Measurements from ENCODE around the gene ID1.

Gene ID1, protein sequence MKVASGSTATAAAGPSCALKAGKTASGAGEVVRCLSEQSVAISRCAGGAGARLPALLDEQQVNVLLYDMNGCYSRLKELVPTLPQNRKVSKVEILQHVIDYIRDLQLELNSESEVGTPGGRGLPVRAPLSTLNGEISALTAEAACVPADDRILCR

DNA sequence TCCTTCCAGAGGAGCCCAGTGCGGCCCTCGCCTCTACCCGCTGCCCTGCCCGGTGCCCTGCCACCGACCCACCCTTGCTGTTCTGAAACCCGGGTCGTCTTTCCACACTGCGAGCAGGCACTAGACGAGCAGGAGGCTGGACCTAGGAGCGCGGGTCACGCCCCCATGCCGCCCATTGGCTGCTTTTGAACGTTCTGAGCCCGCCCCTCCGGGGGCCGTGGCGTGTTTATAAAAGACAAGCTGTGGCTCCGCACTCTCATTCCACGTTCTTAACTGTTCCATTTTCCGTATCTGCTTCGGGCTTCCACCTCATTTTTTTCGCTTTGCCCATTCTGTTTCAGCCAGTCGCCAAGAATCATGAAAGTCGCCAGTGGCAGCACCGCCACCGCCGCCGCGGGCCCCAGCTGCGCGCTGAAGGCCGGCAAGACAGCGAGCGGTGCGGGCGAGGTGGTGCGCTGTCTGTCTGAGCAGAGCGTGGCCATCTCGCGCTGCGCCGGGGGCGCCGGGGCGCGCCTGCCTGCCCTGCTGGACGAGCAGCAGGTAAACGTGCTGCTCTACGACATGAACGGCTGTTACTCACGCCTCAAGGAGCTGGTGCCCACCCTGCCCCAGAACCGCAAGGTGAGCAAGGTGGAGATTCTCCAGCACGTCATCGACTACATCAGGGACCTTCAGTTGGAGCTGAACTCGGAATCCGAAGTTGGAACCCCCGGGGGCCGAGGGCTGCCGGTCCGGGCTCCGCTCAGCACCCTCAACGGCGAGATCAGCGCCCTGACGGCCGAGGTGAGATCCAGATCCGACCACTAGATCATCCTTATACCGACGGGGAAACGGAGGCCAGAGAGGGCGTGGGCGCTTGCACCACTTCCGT lies at the start of gene ID1:
ID1 (plus strand) TSS at position 259 of the 871 bp plus-strand sequence; CDS start at position 358, 99 bp downstream.
- peak; percentile 91 for DNase-seq (ENCODE audit: low read depth)

DNA sequence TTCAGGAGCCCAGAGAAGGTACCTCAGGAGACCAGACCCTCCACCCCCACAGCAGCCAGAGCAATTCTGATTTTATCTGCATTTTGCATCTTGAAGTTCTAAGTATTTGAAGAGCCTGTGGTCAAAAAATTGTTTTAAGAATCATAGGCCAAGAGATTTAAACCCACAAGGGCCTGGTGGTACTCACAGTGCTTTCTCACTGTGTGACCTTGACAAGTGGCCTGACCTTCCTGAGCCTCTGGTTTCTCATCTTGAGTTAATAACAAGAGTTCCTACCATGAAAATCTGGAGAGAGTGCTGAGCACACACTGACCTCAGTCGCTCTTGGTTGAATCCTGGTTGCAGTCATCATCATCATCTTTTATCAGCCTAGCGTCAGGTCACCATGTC lies 45.4 kb upstream of the ID1 start:
- no peak for DNase-seq (ENCODE audit: low read depth)

DNA sequence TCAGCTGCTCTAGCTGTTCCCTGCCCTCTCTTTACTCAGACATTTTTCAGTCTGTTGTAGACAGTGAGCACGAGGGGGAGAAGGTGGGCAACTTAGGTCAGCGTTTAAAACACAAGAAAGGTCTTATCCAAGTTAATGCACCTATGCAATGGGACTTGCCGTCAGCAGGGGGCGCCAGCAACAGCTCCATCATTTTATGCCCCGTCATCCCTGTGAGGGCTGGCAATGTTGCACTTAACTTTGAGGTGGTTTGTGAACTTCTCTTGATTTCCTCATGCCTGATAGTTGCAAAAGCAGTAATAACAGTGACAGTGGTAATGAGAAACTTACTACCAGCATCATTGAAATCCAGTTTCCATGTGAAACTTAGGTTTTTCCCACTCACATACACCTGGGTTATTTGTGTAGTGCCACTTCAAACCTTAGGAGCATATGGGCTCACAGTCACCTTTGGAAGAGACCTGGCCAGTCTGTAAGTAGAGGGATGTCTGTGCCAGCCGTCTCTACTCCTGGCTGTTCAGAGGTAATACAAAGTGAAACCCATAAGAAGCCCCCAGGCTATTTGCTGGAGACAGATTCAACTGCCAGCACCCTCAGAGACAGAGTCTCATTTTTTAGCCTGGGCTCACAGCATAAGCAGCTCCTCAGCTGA lies 44.9 kb upstream of the ID1 start:
- DNase-seq (ENCODE audit: low read depth): peak; percentile 80

DNA sequence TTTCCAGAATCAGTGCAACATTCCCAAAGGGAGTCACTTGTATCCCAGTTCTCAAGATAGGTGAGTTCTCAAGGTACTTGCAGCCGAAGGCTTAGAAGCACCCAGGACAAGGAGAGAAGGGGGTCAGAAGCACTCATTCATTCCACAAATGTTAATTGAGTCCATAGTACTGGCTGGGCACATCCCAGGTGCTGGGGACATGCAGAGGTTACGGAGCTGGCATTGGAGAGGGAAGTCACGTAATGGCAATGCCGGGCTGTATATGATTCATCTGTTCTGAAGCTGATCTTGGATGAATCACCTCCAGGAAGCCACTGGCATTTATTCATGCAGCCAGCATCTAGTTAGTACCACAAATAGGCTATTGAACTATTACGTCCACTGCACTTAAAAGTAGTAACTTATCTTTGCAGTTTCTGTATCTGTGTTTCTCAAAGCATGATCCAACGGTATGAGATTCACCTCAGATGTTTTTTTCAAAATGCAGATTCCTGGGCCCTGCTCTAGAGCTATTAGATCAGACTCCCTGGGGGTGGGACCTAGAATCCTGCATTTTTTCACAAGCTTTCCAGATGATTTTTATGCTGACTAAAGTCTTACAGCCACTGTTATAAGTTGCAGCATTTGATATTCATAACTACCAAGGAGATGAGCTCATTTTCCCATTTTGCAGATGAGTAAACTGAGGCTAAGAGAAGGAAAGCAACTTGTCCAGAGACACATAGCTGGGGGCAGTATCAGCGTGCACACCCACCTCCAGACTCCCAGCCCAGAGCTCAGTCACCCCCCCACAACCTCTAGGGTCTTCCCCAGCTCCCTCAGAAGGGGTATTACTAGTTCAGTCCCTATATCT lies 44.1 kb upstream of the ID1 start:
- DNase-seq (ENCODE audit: low read depth): peak; percentile 90

DNA sequence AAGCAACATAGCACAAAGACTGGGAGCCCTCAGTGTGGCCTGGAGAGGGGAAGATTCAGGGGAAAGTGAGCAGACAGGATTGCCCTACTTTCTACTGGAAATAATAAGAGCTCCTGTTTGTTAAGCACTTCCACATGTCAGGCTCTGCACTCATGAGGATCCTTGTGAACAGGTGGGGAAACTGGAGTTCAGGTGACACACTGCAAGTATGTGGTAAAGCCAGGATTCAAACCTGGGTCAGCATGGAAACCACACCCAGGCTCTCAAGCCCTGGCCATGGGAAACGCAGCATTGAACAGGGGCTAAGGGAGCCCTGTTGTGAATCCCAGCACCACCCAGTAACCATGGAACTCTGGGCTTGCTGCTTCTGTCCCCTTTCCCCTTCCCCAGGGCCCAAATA lies 42.8 kb upstream of the ID1 start:
- no peak for DNase-seq (ENCODE audit: low read depth)

DNA sequence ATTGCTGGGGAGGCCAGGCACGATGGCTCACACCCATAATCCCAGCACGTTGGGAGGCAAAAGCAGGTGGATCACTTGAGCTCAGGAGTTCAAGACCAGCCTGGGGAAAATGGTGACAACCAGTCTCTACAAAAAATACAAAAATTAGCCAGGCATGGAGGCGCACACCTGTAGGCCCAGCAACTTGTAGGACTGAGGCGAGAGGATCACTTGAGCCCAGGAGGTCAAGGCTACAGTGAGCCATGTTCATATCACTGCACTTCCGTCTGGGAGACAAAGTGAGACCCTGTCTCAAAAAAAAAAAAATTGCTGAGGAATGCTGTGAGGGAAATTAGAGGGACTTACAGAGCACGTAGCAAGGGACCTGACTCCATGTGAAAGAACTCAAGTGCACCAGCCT lies 40.8 kb upstream of the ID1 start:
- no peak for DNase-seq (ENCODE audit: low read depth)

DNA sequence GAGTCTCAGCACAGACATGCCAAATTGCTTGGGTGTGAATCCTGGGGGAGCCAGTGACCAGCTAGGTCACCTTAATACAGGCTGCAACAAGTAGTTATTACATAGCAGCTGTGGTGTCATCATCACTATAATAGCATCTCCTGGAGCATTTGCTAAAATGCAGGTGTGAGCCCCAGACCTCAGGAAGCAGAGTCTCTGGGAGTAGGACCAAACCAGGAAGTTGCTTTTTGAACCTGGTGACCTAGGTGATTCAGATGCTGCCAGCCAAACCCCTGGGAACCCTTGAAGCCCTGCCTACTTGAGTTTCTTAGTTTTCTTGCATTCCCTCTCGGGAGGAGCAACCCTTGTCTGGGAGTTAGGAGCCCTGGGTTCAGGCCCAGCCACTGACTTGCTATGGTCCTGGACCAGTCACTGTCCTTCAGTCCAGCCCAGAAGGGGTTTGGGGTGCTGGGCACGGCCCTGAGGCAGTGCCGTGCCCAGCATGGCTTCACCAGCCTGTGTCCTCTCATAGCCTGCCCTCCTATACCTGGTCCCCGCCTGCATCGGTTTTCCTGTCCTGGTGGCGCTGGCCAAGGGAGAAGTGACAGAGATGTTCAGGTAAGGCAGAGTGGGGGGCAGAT lies 39.3 kb upstream of the ID1 start:
- DNase-seq (ENCODE audit: low read depth): no peak

DNA sequence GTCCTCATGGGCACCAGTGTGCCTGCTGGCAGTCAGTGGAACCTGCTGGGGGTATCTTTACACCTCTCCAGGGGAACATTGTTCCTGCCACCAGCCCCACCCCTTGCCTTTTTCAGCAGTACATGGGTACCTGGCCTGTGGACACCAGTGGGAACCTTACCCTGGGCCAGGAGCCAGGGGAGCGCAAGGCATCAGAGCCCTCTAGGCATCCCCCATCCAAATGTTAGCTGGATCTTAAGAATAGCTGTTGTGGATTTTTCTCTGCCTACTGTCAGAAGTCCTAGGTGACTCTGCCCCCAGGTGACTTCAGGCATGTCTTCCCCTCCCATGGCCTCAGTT lies 38.8 kb upstream of the ID1 start:
- DNase-seq (ENCODE audit: low read depth): no peak

DNA sequence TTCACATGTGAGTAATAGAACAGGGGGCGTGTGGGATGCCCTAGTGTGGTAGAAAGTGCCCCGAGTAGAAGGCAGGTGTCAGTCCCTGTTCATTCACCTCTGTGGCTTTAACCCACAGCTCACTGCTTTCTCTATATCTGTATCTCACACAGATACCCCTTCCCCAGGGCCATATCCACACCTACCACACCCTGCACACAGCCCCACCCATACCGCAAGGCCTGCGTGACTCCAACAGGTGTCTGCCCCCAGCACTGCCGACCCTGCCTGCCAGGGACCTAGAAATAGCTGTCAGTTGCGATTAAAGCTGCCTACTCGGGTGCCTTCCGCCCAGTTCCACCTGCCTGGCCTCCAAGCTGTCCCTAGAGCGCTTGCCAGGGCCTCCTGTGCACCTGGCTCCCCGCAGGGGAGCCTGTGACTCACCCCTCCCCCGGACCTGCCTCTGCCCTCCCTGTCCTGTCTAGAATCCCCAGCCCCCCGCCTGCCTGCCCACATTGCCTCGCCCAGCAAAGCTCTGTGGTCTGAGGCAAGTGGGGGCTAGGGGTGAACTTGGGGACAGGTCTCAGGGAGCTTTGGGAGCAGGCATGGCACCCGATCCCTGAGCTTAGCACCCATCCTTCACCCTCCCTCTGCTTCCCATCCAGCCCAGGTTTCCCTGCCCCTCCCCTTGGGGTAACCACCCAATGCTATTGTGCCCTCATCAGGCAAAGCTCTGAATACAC lies 38.3 kb upstream of the ID1 start:
- no peak for DNase-seq (ENCODE audit: low read depth)

DNA sequence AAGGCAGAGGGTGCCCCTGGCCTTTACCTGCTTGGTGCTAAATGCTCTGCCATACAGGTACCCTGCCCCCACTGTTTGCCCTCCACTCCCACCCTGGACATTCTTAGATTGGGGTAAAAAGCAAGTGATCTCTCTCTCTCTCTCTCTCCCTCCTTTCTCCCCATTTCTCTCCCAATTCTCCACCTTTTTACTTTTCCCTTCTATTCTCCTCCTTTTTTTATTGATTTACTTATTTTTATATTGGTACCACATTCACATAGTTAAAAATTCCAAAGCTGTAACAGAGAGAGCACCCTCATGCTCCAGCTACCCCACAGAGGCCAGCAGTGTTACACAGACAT lies 37.7 kb upstream of the ID1 start:
- no peak for DNase-seq (ENCODE audit: low read depth)

DNA sequence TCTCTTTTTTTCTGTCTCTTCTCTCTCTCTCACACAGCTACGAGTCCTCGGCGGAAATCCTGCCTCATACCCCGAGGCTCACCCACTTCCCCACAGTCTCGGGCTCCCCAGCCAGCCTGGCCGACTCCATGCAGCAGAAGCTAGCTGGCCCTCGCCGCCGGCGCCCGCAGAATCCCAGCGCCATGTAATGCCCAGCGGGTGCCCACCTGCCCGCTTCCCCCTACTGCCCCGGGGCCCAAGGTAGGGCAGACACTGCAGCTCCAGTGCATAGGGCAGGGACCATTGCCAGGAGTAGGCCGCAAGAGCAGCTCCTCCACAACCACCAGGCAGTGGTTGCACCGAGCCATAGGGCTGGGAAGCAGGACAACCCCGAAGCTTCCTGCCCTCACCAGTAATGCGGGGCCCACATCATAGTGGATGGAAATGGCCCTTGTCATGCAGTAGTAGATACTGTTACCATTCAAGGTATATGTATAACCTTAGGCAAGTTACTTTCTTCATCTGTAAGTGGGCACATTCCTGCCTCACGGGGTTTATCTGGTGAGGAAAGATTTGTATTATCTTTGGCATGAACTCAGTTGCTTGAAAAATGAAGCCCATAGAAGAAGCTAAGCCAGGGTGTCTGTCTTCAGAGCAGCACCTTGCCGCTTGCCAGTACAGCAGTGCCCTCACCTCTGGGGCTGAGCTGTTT lies 36.9 kb upstream of the ID1 start:
- no peak for DNase-seq (ENCODE audit: low read depth)

DNA sequence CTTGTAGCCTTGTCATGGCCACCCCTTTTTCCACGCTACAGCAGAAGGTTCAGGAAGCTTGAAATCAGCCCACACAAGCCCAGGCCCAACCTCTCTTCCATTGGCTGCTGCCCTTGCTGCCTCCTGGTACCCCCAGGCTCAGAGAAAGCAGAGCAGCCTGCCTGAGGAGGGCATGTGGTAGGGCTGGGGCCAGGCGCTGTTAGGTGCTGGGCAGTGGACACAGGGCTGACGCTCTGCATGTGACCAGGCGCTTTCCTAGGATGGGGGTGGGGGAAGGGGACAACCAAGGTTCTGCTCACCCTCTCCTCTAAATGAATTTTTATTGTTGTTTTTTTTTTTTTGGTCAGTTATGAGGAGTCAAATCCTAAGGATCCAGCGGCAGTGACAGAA lies 36.3 kb upstream of the ID1 start:
- no peak for DNase-seq (ENCODE audit: low read depth)

DNA sequence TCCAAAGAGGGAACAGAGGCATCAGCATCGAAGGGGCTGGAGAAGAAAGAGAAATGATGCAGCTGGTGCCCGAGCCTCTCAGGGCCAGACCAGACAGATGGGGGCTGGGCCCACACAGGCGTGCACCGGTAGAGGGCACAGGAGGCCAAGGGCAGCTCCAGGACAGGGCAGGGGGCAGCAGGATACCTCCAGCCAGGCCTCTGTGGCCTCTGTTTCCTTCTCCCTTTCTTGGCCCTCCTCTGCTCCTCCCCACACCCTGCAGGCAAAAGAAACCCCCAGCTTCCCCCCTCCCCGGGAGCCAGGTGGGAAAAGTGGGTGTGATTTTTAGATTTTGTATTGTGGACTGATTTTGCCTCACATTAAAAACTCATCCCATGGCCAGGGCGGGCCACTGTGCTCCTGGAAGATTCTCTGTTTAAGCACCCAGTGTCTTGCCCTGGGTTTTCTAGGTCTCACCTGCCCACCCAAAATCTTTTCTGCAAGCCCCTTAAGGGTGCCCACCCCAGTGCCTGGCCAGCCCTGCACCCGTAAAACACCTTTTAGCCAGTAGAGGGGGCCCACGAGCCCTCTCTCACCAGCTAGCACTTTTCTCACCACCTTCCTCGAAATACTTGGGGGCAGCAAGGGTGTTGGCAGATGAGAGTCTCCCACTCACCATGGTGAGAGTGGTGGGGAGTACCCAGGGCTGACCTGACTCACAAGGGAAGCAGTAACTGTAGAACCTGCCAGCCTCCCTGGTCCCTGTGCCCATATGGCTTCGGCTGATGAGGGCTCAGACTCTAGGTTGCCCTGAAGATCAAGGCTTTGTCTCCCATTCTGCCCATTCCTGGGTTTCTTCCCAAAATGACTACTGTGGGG lies 35.7 kb upstream of the ID1 start:
- no peak for DNase-seq (ENCODE audit: low read depth)

DNA sequence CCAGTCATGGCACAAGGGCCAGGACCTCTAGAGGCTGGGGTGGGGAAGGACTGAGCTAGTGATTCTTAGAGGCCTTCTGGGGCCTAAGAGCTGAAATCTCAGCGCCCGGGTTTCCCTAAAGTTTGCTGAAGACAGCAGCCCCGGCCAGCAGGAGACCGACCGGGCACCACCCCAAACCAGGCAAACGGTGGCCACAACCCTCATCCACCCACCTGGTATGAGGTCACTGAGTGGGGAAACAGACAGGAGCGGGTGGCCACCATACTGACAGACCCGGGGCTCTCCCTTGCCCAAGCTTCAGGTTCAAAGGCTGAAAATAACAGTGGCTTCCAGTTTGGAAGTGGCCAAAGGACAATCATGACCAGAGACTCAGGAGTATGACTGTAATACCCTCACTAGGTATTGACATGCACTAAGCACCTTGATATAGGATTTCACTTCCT lies 35.0 kb upstream of the ID1 start:
- no peak for DNase-seq (ENCODE audit: low read depth)

DNA sequence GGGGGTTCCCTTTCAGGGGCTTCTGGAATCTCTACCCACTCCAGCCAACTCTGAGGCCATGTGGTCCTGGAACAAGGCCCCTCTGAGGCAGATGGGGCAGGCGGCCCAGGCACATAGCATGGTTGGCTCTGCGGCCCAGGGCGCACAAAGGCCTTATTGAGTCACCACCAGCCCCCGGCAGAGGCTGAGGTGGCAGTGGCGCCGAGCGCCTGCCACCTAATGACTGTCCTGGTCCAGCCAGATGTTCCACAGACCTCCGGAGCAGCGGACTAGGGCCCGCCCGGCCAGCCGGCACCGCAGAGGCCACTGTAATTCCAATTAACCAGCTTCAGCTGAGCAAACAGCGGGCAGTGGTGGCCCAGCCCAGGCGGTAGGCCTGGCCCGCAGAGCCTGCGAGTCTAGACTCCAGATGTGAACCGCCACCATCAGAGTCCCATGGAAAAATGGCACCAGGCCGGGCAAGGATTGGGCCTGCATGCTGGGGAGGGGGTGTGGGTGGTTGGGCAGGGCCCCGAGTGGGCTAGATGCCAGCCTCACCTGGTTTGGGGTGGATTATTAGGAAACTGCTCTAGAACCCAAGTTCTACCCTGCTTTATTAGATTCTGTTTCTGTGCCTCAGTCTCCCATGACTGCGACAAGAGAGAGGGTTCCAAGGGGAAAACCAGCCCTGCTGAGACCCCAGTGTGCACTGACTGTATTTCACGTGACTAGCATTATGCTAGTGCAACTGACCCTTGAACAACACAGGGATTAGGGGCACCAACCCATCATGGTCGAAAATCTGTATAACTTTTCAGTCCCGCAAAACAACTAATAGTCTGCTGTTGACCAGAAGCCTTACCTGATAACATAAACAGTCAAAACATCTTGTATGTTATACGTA lies 34.1 kb upstream of the ID1 start:
- no peak for DNase-seq (ENCODE audit: low read depth)

DNA sequence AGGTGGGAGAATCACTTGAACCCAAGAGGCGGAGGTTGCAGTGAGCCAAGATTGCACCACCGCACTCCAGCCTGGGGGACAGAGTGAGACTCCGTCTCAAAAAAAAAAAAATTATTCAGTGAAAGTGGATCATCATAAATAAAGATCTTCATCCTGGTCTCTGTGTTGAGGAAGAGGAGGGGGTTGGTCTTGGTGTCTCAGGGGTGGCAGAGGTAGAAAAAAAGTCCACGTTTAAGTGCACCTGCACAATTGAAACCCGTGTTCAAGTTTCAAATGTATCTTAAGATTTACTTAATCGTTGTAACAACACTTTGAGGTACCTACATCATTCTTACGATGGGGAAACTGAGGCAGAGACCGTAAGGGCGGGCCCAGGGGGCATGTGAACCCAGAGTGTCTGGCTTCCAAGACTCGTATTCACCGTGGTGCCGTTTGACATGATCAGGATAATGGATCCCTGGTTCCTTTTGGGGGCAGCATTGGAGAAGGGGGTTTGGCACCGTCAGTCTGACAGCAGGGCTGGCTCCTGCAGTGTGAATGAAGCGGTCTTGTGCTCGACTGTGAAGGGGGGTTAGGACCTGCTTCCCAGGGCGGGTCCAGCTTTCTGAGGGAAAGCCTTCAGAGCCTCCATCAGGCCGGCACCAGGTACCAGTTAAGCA lies 32.9 kb upstream of the ID1 start:
- no peak for DNase-seq (ENCODE audit: low read depth)

DNA sequence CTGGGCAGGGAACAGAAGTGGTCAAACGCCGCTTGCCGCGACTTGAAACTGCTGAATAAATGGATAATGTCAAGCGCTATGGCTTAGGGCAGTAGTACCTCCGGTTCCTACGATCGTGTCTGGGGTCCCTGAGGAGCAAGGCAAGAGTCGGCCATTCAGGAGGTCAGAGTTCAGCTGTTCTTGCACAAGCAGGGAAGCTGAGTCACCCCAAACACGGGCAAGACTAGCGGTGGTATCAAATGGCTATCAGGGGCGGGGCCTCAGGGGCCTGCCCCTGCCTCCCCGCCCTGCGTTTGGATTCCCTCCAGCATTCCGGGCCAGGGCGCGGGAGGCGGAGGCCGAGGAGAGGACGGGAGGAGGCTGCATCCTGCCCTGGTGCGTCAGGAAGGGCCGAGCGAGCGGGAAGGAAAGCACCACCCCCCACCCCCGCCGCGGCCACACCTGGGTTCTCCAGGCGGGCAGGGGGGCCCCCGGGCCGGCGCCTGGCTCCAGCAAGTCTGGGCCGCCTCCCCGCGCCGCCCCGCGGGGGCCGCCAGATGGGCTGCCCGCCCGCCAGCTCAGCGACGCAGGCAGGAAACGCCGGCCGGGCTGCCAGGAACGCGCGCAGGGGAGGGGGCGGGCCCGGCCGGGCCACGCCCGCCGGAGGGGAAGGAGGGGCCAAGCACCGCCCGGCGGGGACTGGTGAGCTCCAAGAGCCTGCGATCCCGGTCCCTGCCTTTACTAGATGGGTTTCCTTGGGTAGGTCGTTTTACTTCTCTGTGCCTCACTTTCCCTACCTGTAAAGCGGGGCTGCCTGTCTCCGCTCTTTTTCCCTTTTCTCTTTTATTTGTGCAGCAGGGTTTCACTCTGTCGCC lies 32.2 kb upstream of the ID1 start:
- DNase-seq (ENCODE audit: low read depth): peak; percentile 98
